H9 (cell line): ENCODE measurements around the gene MSLN. TPM values are rescaled to one million over a fixed set of nuclear protein-coding genes. Genes with fewer than 3 reads are reported as not detected.

Experiments used
- DNase-seq: peaks from one replicate; pipeline ENCODE4 v3.0.0-alpha.2; 2017
- H2AFZ ChIP-seq: one replicate; pipeline ENCODE4 v1.6.1; 2013; ENCODE audit warnings: mild to moderate bottlenecking, low read length, control low read depth, moderate library complexity
- H2AK5ac ChIP-seq: 2 replicates; pipeline ENCODE4 v1.6.1; 2013; ENCODE audit warnings: low read length, control low read depth, mixed read lengths; ENCODE audit not compliant: insufficient read length
- H2BK120ac ChIP-seq: one replicate; pipeline ENCODE4 v1.6.1; 2013; ENCODE audit warnings: low read depth, mild to moderate bottlenecking, low read length, control low read depth, inconsistent platforms; ENCODE audit not compliant: poor library complexity, severe bottlenecking
- H2BK12ac ChIP-seq: 2 replicates; pipeline ENCODE4 v1.6.1; 2013; ENCODE audit warnings: low read length, control low read depth, mixed read lengths, low read depth; ENCODE audit not compliant: insufficient read length
- H2BK15ac ChIP-seq: 2 replicates; pipeline ENCODE4 v1.6.1; 2013; ENCODE audit warnings: low read depth, low read length, control low read depth
- H2BK20ac ChIP-seq: one replicate; pipeline ENCODE4 v1.6.1; 2013; ENCODE audit warnings: low read depth, mild to moderate bottlenecking, low read length, control low read depth, inconsistent platforms; ENCODE audit not compliant: poor library complexity, severe bottlenecking
- H2BK5ac ChIP-seq: 2 replicates; pipeline ENCODE4 v1.6.1; 2013; ENCODE audit warnings: low read length, control low read depth, mixed read lengths; ENCODE audit not compliant: insufficient read length
- H3K14ac ChIP-seq: 2 replicates; pipeline ENCODE4 v1.6.1; 2013; ENCODE audit warnings: low read length, control low read depth; ENCODE audit not compliant: insufficient read depth
- H3K18ac ChIP-seq: 2 replicates; pipeline ENCODE4 v1.6.1; 2013; ENCODE audit warnings: low read depth, mild to moderate bottlenecking, mixed read lengths, low read length, control low read depth; ENCODE audit not compliant: insufficient read length
- H3K23ac ChIP-seq: 2 replicates; pipeline ENCODE4 v1.6.1; 2013; ENCODE audit warnings: low read length, control low read depth, mixed read lengths, low read depth; ENCODE audit not compliant: insufficient read length
- H3K23me2 ChIP-seq: 2 replicates; pipeline ENCODE4 v1.6.1; 2013; ENCODE audit warnings: low read depth, mild to moderate bottlenecking, mixed read lengths, low read length, control low read depth; ENCODE audit not compliant: insufficient read length, poor library complexity, severe bottlenecking
- H3K27ac ChIP-seq: 2 replicates; pipeline ENCODE4 v1.5.1; 2013; ENCODE audit warnings: low read length, control low read depth, mixed read lengths, low read depth; ENCODE audit not compliant: insufficient read length
- H3K27me3 ChIP-seq: 2 replicates; pipeline ENCODE4 v1.6.1; 2013; ENCODE audit warnings: low read length, control low read depth, inconsistent platforms; ENCODE audit not compliant: insufficient read depth
- H3K4ac ChIP-seq: 2 replicates; pipeline ENCODE4 v1.6.1; 2013; ENCODE audit warnings: low read depth, mild to moderate bottlenecking, control low read depth, inconsistent platforms, low read length, moderate library complexity
- H3K4me1 ChIP-seq: 2 replicates; pipeline ENCODE4 v1.6.1; 2013; ENCODE audit warnings: low read length, control low read depth, inconsistent platforms; ENCODE audit not compliant: insufficient read depth
- H3K4me2 ChIP-seq: 2 replicates; pipeline ENCODE4 v1.6.1; 2013; ENCODE audit warnings: low read length, control low read depth, mixed read lengths; ENCODE audit not compliant: insufficient read length, insufficient read depth
- H3K56ac ChIP-seq: 2 replicates; pipeline ENCODE4 v1.6.1; 2013; ENCODE audit warnings: low read depth, mild to moderate bottlenecking, mixed read lengths, low read length, control low read depth; ENCODE audit not compliant: insufficient read length
- H3K79me1 ChIP-seq: 2 replicates; pipeline ENCODE4 v1.6.1; 2013; ENCODE audit warnings: low read depth, mild to moderate bottlenecking, moderate library complexity, low read length, control low read depth, inconsistent platforms; ENCODE audit not compliant: insufficient read depth, poor library complexity, severe bottlenecking
- H3K79me2 ChIP-seq: 2 replicates; pipeline ENCODE4 v1.6.1; 2013; ENCODE audit warnings: low read length, control low read depth, inconsistent platforms; ENCODE audit not compliant: insufficient read depth
- H3K9ac ChIP-seq: 2 replicates; pipeline ENCODE4 v1.6.1; 2013; ENCODE audit warnings: low read length, control low read depth, mixed read lengths; ENCODE audit not compliant: insufficient read length; ENCODE audit errors: extremely low read depth
- H3K9me3 ChIP-seq: one replicate; pipeline ENCODE4 v1.6.1; 2013; ENCODE audit warnings: low read depth, low read length, inconsistent platforms; ENCODE audit not compliant: control insufficient read depth
- H3T11ph ChIP-seq: one replicate; pipeline ENCODE4 v1.6.1; 2013; ENCODE audit warnings: mild to moderate bottlenecking, low read length, control low read depth, inconsistent platforms
- H4K20me1 ChIP-seq: one replicate; pipeline ENCODE4 v1.6.1; 2013; ENCODE audit not compliant: control insufficient read depth, insufficient read length, insufficient read depth
- H4K5ac ChIP-seq: 2 replicates; pipeline ENCODE4 v1.6.1; 2013; ENCODE audit warnings: low read depth, mild to moderate bottlenecking, mixed read lengths, low read length, control low read depth; ENCODE audit not compliant: insufficient read length
- H4K8ac ChIP-seq: replicated peaks from 2 replicates; pipeline ENCODE4 v1.6.1; 2013; ENCODE audit warnings: low read length, control low read depth, mixed read lengths, low read depth; ENCODE audit not compliant: insufficient read length
- H4K91ac ChIP-seq: 2 replicates; pipeline ENCODE4 v1.6.1; 2013; ENCODE audit warnings: low read depth, mild to moderate bottlenecking, moderate library complexity, mixed read lengths, low read length, control low read depth; ENCODE audit not compliant: insufficient read length
- H3K27ac Mint-ChIP-seq, 3 experiments: 2 replicates in 2 of 3; 3 replicates in 1 of 3; pipeline ENCODE4 v1.8.0; 2020 to 2021; ENCODE audit warnings: mixed read lengths in 3 of 3, mild to moderate bottlenecking in 1 of 3, moderate library complexity in 1 of 3
- H3K27me3 Mint-ChIP-seq: 2 replicates; pipeline ENCODE4 v1.8.0; 2021; ENCODE audit warnings: low read depth, mild to moderate bottlenecking, moderate library complexity, mixed read lengths
- H3K36me3 Mint-ChIP-seq, 3 experiments: 2 replicates in 2 of 3; 3 replicates in 1 of 3; pipeline ENCODE4 v1.8.0; 2020 to 2021; ENCODE audit warnings: low read depth in 3 of 3, mixed read lengths in 3 of 3; ENCODE audit not compliant: insufficient read depth in 1 of 3
- H3K4me1 Mint-ChIP-seq, 2 experiments: 2 replicates each; pipeline ENCODE4 v1.8.0; 2020; ENCODE audit warnings: mixed read lengths in 2 of 2
- H3K4me3 Mint-ChIP-seq, 2 experiments: 2 replicates in 1 of 2; 3 replicates in 1 of 2; pipeline ENCODE4 v1.8.0; 2020 to 2021; ENCODE audit warnings: mild to moderate bottlenecking in 2 of 2, mixed read lengths in 2 of 2, moderate library complexity in 1 of 2
- H3K9me3 Mint-ChIP-seq, 2 experiments: 2 replicates in 1 of 2; 3 replicates in 1 of 2; pipeline ENCODE4 v1.8.0; 2020; ENCODE audit warnings: mild to moderate bottlenecking in 2 of 2, mixed read lengths in 2 of 2, moderate library complexity in 1 of 2
- WGBS: extraction: QIAGEN DNeasy Blood & Tissue Kit; methylation state at CpG from one replicate; pipeline ENCODE4 v1.1.7; 2013; ENCODE audit warnings: missing lambda C conversion rate, low lambda C conversion rate, mixed read lengths; ENCODE audit not compliant: insufficient read length; ENCODE audit errors: extremely low coverage; 5-methylcytosine and 5-hydroxymethylcytosine counted together
- total RNA-seq: library from RNA; stranded (reverse); gene quantifications from 2 replicates; pipeline ENCODE4 v1.2.1, GENCODE V29; 2021
- TF ChIP-seq, protein P1 (sequence below): fragments of 200-600 bp; sonication (generic); conservative IDR thresholded peaks from 3 replicates; pipeline ENCODE4 v1.8.0; 2021; ENCODE audit warnings: antibody characterized with exemption, mild to moderate bottlenecking

The MSLN gene
- total RNA-seq, 1 experiment from 2014 or later, result 0.22 TPM

DNA sequence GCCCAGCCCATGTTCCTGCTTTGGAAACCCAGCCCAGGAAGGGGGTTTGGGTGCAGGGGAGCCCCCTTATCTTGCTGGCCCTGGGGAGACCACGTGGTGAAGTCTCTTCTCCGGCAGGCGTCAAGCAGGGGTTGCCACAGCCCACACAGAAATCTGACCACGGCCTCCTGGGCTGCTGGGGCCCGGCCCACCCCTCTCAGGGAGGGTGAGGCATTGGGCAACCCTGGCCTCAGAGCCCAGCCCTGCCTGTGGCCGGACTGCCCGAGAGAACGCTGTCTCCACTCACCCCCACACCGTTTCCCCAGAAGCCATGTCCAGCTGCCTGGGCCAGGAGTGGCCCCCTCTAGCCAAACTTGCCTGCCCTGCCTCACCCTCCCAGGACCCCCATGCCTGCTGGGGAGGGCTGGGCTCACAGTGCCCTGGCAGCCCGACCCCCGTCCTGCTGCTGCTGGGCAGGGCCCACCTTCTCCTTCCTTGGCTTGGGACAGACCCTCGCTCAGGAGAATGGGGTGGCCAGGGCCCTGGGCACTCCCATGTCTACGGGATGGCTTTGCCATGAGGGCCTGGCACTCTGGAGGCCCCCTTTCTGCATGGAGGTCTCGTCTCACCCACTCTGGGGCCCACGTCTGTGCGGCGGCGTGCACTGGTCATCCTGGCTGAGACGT lies 20.9 kb downstream of the MSLN start:
- H2BK120ac ChIP-seq, result no peak overlapping the region
- H2BK12ac ChIP-seq, result no peak overlapping the region
- H3K18ac ChIP-seq, result no peak overlapping the region
- no peaks in the 10 kb centered on the region for H3K4me1 ChIP-seq
- H4K5ac ChIP-seq, result no peak overlapping the region
- no peaks in the 10 kb centered on the region for H3K79me2 ChIP-seq
- H3K27ac Mint-ChIP-seq, result no peak overlapping the region
- no peak overlapping the region; the same call in 1 of the 2 replicates for H3K14ac ChIP-seq
- no peaks in the 10 kb centered on the region; the same call in 1 of the 2 replicates for H3K27me3 ChIP-seq
- peaks cover 3% of the 10 kb centered on the region for H4K20me1 ChIP-seq
- no peak overlapping the region for H4K91ac ChIP-seq
- peaks cover 0 to 6% (median 4%) of the 10 kb centered on the region in 3 experiments; a peak in 4 of 7 replicates for H3K36me3 Mint-ChIP-seq
- no peak overlapping the region for H3K9ac ChIP-seq
- no peak overlapping the region for H4K8ac ChIP-seq
- H3K4me3 Mint-ChIP-seq, result no peak overlapping the region
- no peak for DNase-seq
- peaks cover 31% of the 10 kb centered on the region for H3K27me3 Mint-ChIP-seq
- H3K79me1 ChIP-seq, result no peaks in the 10 kb centered on the region
- H2BK15ac ChIP-seq, result no peak overlapping the region
- H3T11ph ChIP-seq, result no peak overlapping the region
- no peak overlapping the region for H3K27ac ChIP-seq
- TF ChIP-seq, protein P1, sequence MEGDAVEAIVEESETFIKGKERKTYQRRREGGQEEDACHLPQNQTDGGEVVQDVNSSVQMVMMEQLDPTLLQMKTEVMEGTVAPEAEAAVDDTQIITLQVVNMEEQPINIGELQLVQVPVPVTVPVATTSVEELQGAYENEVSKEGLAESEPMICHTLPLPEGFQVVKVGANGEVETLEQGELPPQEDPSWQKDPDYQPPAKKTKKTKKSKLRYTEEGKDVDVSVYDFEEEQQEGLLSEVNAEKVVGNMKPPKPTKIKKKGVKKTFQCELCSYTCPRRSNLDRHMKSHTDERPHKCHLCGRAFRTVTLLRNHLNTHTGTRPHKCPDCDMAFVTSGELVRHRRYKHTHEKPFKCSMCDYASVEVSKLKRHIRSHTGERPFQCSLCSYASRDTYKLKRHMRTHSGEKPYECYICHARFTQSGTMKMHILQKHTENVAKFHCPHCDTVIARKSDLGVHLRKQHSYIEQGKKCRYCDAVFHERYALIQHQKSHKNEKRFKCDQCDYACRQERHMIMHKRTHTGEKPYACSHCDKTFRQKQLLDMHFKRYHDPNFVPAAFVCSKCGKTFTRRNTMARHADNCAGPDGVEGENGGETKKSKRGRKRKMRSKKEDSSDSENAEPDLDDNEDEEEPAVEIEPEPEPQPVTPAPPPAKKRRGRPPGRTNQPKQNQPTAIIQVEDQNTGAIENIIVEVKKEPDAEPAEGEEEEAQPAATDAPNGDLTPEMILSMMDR, result no peak
- no peak overlapping the region for H2BK5ac ChIP-seq
- no CpG with 5 or more reads among the region's 19 CpGs for WGBS
- no peak overlapping the region for H3K23ac ChIP-seq
- no peak overlapping the region for H3K56ac ChIP-seq
- H2BK20ac ChIP-seq, result no peak overlapping the region
- H2AK5ac ChIP-seq, result no peak overlapping the region
- no peaks in the 10 kb centered on the region for H3K9me3 ChIP-seq
- no peak overlapping the region for H2AFZ ChIP-seq
- H3K4ac ChIP-seq, result no peak overlapping the region
- no peaks in the 10 kb centered on the region for H3K23me2 ChIP-seq
- no peaks in the 10 kb centered on the region for H3K4me1 Mint-ChIP-seq
- no peaks in the 10 kb centered on the region for H3K9me3 Mint-ChIP-seq
- no peak overlapping the region for H3K4me2 ChIP-seq
